NCI-H1694 treated with DMSO at 0.1 percent for 48 hours (cell line): ENCODE data around the gene TBC1D13.
"Not testable (repeated sequence)": the region's sequence is repeated elsewhere in the genome, so short reads cannot be mapped to it uniquely, and the experiment has no call there.

ENCODE experiments used
- DNase-seq: peaks from one replicate; lab custom pipeline; 2025; lab: John Stamatoyannopoulos, UW

Gene TBC1D13

GRCh38 chr9:128785427-128785826, 1.6 kb upstream of the TBC1D13 start:
- DNase-seq = no peak

DNA sequence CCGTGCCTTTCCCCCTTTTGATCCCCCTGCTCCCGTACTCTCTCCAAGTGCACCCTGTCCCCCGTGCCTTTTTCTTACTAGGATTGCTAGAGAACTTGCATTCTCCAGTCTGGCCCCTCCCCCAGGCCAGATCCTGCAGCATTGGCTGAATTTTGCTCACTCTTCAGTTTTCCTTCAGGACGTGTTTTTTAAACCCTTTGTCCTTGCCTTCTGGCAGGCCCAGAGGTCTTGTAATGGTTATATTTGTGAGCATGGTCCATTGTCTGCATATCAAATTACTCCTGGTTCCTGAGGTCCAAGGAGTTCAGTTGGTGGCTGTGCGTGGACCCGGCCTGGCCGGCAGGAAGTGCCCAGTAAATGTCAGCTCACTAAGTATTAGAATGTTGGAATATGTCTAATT, 606 bp downstream of the TBC1D13 start:
- DNase-seq = no peak

- DNase-seq = no peak
These were observed 1.4 kb downstream of the TBC1D13 start for GRCh38 chr9:128788445-128788844.

DNA sequence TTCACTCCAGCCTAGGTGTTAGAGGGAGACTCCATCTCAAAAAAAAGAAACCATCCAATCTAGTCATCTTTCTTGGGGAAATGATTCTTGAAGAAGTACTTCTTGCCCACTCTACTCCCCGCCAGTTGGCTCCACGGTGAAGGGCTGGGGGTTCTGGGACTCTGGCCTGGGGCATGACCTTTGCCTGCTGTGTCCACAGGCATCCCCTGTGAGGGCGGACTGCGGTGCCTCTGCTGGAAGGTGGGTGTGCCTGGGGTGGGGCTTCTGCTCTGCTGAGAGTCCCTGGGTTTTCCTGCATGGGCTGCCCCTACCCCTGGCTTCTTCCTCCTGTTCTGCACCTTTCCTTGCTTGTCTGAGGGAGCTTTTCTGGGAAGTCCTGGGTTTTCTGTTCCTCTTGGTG, 3.5 kb downstream of the TBC1D13 start:
- DNase-seq = no peak

DNA sequence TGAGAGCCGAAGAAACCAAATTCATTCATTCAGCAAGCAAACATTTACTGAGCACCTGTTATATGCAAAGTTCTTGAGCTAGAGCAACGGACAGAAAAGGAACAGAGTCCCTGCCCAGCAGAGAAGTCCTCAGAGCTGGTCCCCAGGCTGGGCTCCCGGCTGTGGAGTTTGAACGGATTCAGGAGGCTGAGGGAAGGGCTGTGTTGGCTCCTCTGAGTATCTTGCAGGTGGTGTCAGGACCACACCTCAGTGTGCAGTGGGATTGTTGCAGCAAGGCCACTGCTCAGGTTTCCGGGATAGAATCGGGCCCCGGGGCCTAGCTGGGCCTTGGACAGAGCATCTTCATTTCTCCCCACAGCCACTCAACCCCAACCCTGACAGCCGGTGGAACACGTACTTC, 5.1 kb downstream of the TBC1D13 start:
- DNase-seq = no peak

DNA sequence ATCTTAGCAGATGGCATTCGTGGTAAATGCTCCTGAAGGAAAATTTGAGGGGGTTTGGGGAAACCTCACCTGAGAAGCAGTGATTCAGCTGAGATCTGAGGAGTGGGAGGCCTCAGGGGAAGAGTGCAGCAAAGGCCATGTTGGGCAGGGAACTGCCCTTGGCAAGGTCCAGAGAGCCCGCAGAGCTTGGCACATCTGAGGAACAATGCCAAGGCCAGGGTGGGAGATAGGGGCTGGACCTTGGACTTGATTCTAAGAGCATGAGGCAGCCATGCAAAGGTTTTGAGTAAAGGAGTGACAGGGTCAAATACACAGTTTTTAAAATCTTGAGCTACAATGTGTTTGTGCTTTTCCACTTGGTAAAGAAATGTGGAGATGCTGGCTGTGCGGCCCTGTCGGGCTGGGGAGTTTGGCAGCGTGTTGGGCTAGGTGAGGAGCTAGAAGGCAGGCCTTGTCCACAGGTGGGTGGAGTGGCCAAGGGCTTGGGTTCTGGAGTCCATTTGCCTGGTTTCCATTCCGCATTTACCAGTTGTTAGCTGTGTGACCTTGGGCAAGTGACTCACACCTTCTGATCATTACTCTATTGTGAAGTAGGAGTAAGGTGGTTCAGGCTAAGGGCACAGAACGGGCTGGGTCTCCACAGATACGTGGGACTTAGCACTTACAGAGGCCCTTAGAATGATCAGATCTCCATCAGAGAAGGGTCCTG, 6.1 kb downstream of the TBC1D13 start:
- DNase-seq = no peak

- DNase-seq = not testable (repeated sequence)
These were observed 7.9 kb downstream of the TBC1D13 start for GRCh38 chr9:128794961-128795360.

- no peak for DNase-seq
These were observed 11.8 kb downstream of the TBC1D13 start for GRCh38 chr9:128798896-128799295.

DNA sequence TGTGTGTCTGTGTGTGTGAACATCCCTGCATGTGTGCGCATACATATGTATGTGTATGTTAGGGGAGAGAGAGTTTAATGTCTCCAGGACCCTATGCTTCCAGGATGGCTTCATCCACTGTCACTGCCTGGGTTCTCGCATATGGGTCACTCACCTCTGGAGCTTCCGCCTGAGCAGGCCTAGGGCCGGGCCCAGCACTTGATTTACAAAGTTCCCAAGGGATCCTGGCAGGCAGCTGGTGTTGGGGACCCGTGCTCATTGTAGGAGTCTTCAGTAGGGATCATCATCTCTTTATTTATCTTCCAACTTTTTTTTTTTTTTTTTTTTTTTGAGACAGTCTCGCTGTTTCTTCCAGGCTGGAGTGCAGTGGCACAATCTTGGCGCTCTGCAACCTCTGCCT, 13.0 kb downstream of the TBC1D13 start:
- DNase-seq = no peak

DNA sequence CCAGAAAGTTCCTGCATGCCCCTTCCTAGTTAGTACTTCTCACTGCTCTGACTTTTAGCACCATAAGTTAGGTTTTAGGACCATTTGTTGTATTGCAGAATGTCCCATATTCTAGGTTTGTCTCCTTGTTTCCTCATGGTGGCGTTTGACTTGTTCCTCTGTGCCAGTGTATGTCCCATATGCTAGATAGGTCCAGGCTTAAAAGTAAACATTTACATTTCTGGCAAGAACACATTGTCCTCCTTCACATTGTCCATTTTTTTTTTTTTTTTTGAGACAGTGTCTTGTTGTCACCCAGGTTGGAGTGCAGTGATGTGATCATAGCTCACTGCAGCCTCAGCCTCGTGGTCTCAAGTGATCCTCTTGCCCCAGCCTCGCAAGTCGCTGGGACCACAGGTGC, 15.4 kb downstream of the TBC1D13 start:
- DNase-seq = no peak

- DNase-seq = no peak
These were observed 18.6 kb downstream of the TBC1D13 start for GRCh38 chr9:128805661-128806060.

GRCh38 chr9:128807827-128808226, 20.8 kb downstream of the TBC1D13 start:
- DNase-seq = no peak

DNA sequence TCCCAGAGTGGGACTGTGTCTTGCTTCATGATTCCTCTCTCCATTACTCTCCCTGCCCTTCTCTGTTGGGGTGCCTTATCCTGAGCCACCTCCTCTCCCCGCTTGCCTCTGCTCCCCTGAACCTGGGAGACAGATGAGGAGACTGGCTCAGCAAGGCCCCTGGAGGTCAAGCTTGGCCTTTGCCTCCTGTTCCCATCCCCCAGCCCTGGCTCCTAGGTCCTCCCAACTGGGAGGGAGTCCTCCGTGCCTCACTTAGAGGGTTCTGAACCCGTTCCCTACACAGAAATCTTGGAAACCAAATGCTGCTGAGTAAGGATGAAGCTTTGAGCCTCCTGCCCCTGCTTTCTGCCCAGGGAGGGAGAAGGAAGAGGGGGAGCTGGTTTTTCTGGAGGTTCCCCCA, 21.5 kb downstream of the TBC1D13 start:
- no peak for DNase-seq

DNA sequence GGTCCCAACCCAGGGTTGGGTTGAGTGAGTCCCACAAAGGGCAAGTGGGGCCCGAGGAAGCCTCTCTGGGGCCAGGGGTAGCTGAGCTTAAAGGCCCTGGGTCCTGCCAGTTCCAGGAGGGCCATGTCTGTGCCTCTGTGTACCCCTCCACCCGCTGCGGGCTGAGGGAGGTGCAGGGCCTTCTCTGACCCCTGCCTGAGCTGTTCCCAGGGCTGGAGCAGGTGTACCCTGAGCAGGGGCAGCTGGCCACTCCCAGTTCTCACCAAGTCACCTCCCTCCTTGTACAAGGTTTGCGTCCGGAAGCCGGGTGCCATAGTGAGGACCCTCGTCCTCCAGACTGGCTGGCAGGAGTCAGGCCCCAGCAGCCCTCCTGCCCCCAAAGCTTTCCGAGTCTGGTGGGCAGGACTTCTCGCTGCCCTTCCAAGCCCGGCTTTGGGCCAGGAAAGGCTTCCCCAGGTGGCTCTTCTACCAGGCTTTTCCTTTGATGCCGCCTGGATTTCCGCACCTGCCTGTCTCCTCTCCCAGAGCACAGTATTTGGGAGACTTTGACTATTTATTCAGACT, 22.1 kb downstream of the TBC1D13 start:
- no peak for DNase-seq

DNA sequence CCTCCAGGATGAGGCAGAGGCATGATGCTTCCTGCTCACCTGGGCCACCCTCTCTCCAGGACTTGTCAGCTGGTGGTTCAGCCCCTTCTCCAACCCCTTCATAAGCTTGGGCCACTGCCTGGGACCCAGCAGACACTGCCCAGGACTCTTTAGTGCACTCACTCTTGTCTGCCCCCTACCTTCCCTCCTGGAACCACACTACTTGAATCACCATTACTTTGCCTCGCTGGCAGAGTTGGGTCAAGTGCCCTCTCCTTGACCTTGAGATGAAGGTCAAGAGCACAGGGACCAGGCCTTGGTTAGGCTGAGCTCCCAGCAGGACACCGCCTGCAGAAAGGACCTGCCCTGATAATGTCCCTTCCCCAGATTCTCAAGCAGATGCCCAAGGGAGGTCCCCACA, 22.8 kb downstream of the TBC1D13 start:
- no peak for DNase-seq

DNA sequence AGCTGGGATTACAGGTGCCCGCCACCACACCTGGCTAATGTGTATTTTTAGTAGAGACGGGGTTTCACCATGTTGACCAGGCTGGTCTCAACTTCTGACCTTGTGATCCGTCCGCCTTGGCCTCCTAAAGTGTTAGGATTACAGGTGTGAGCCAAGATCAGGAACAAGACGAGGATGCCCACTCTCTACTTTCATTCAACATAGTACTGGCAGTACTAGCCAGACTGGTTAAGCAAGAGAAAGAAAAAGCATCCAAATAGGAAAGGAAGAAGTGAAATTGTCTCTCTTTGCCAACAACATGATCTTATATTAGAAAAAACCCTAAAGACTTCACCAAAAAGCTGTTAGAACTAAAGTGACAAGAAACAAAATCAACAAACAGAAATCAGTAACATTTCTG, 23.8 kb downstream of the TBC1D13 start:
- no peak for DNase-seq

DNA sequence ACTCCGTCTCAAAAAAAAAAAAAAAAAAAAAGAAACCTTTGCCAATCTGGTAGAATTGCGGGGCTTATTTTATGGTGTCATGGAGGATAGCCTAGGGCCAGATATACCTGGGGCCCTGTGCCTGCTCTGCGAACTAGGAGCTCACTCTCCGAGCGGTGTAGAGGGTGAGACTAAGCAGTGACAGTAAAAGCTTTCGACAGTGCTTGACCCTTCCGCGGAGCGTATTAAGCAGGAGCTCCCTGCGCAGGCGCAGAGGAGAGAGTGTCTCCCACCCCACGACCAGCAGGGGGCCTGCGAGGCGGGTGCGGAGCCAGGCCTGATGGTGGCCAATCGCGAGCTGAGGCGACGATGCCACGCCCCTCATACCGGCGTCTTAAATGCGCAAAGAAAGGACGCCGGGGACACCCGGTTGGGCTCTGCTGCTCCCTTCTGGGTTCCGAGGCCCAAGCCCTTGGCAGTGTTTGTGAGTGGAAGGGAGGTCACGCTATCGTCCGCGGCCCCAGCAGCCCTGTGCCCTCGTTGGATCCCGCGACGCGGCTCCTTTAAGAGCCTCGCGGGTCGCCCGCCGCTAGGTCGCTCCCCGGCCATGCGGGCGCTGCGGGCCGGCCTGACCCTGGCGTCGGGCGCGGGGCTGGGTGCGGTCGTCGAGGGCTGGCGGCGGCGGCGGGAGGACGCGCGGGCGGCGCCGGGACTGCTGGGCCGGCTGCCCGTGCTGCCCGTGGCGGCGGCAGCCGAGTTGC, 31.2 kb downstream of the TBC1D13 start, which contains the start of gene ENDOG:
Gene ENDOG (plus strand): TSS at position 402 of the 740 bp plus-strand sequence. CDS start 185 bp downstream, at position 587.
- peak; percentile 91 for DNase-seq

- no peak for DNase-seq
These were observed 32.0 kb downstream of the TBC1D13 start for GRCh38 chr9:128818839-128819715.

DNA sequence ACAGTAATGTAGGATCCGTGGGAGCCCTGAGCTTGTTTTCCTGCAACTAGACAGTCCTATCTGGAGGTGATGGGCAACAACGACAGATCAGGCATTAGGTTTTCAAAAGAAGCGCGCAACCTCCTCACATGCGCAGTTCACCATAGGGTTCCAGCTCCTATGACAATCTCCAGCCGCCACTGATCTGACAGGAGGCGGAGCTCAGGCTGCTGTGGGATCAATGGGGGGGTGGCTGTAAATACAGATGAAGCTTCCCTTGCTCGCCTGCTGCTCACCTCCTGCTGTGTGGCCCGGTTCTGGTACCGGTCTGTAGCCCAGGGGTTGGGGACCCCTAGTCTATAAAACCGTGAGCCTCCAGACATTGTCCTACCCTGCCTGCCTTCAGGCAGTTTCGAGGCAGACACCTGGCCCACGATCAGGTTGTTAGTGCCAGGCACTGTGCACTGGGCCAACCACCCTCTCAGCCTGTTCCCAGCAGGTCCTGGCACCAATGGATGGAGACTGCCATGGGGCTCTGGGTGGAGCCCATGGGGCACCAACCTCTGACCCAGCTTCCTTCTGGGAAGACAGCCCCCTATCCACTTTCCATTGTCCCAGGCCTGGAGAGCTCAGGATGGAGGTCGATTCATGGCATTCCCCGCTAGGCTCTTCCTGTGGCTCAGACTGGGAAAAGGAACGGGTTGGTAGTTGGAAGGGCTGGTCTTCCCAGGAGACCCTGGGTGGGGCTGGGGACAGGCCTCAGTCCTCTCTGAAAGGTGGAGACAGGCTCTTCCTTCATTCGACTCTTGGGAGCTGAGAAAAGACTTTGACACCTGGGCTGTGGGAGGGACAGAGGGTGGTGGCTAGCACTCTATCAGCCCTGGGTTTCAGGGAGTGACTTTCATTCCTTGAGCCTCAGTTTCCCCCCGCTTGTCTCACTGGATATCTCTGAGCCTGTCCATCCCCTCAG, 32.9 kb downstream of the TBC1D13 start:
- DNase-seq = no peak

DNA sequence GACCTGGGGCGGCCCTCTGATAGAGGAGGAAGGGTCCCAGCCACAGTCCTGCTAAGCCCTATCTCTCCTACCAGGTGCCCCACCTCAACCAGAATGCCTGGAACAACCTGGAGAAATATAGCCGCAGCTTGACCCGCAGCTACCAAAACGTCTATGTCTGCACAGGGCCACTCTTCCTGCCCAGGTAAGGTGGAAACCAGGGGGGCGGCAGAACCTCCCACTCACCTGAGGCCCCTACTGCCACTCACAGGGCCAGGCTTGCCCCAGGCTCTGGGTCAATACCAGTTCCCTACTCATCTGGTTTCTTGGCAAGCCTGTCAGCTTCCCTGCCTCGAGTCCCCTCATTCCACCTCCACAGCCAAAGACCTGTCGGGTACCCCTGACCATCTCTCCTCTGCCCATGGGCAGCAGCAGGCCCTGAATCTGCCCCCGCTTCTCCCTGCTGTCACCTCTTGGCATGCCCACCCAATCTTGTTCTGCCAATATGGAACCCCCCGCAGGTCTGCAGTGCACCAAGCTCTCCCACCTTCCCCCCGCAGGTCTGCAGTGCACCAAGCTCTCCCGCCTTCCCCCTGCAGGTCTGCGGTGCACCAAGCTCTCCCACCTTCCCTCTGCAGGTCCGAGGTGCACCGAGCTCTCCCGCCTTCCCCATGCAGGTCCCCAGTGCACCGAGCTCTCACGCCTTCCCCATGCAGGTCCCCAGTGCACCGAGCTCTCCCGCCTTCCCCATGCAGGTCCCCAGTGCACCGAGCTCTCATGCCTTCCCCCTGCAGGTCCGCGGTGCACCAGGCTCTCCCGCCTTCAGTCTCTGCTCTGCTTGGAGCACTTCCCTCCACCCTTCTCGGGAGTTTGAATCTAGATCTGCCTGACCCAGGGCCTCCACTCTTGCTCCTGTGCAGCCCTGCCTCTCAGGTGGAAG, 33.9 kb downstream of the TBC1D13 start:
- DNase-seq = no peak
